ENCODE data around the gene B4GALT3. TPM values are rescaled to one million over a fixed set of nuclear protein-coding genes. Genes with fewer than 3 reads are reported as not detected.
A peak's percentile ranks its signal among the peaks of the same experiment; 100 is the strongest.

Gene B4GALT3
- total and polyA plus RNA-seq, 2 donors (not counting 3 experiments of a cell fraction or from before 2014, with no cell fraction given) = 39.5 to 60.4 TPM

DNA sequence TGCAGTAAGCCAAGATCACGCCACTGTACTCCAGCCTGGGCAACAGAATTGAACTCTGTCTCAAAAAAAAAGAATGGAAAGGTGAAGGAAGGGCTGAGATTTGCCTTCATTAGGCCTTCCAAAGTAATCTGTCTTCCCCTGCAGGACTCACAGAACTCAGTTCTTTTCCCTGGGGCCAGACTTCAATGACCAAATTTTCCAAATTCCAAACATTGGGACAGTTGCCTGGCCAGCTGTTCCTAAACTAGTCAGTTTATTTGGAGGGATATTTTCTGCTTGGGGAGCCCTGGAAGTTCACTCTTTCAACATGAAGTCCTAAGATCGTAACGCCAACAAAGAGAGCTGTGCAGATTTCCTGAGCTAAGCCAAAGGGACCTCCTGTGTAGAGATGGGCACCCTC lies 39.4 kb downstream of the B4GALT3 start:
- FAIRE-seq = no peak
- intact Hi-C loops (cut with micrococcal nuclease) = loop anchor here (2.0 kb wide), 1 partner anchor 93 kb away; the partner anchor contains the start of gene USF1
- POLR2A ChIA-PET = interaction anchor here (0.6 kb wide), 1 partner anchor 33 kb away, joined by 4 read pairs; no protein-coding TSS in a partner anchor

DNA sequence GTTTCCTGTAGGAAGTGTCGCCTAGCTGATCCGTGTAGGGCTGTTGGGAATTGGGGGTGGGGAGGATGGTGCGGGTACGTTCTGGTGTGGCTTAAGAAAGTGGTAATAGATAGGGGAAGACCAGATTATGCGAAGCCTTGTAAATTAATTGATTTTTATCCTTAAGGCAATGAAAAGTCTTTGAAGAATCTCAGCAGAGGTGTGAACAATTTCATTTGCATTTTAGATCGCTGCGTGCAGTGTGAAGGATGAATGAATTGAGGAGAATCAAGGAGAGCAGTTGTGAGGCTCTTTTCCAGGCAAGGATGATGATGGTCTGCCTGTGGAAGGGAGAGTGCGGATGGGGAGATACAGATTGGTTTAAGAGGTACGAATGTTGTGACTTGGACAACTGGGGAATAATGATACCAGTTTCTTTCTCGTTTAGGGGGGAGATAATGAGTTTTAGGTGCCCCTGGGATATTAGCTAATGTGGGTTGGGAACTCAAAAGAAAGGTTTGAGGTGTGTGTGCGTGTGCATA lies 44.0 kb downstream of the B4GALT3 start:
- Histone ChIP-seq H3K27me3 (ENCODE audit: control insufficient read depth in 2 of 2, insufficient read depth in 2 of 2, low read length in 2 of 2) (no peaks in the 10 kb centered on the region), H3K27ac (ENCODE audit: insufficient read depth, low read depth, low read length) (peak overlapping the region; percentile 85), H3K9me1 (replicated peaks; ENCODE audit: control insufficient read depth, extremely low read depth, insufficient read depth, low read length) (no peaks in the 10 kb centered on the region), H3K9ac (replicated peaks; ENCODE audit: extremely low read depth, insufficient read depth, low read length) (peak overlapping the region; percentile 90), H3K4me1 (ENCODE audit: control insufficient read depth, extremely low read depth, insufficient read depth, low read length) (peaks cover 26% of the 10 kb centered on the region), H3K4me2 (ENCODE audit: insufficient read depth, low read length) (peak overlapping the region; percentile 77), H3K9me3 (replicated peaks; ENCODE audit: control insufficient read depth, insufficient read depth, low read length) (no peaks in the 10 kb centered on the region), H2AFZ (ENCODE audit: low read depth, low read length) (peak overlapping the region; percentile 65), H3K79me2 (ENCODE audit: control insufficient read depth, insufficient read depth, low read length) (peaks cover 51% of the 10 kb centered on the region), H3K4me3 (replicated peaks in 1 of 3; ENCODE audit: insufficient read depth in 1 of 3, low read depth in 1 of 3, low read length in 3 of 3) (peak overlapping the region; percentile 90 to 100 (median 94)), H3K36me3 (ENCODE audit: control insufficient read depth in 2 of 2, extremely low read depth in 1 of 2, insufficient read depth in 2 of 2, low read length in 2 of 2) (peaks cover 7% of the 10 kb centered on the region in 2 experiments), H4K20me1 (replicated peaks; ENCODE audit: control insufficient read depth, extremely low read depth, insufficient read depth, low read length) (no peaks in the 10 kb centered on the region)
- no TSS peak for BruUV-seq (replicated peaks)
- dilution Hi-C loops (cut with MboI; ENCODE audit: extremely low pct_ligation_motif_present, low sequenced_read_pairs) = no loop called here
- DNase-seq (ENCODE audit: low read depth, low spot score) (no peak), FAIRE-seq (no peak)
- ChIA-PET CTCF (interaction anchor here (0.7 to 2.9 kb wide), 10 partner anchors 21 to 299 kb away, joined by 3 to 14 read pairs (median 6); partner anchors contain the start of genes KLHDC9, PPOX and UFC1), POLR2A (interaction anchor here (0.8 to 2.8 kb wide), 3 partner anchors 16 to 138 kb away, joined by 8 to 11 read pairs (median 11); partner anchors contain the start of genes NIT1, PFDN2 and UFC1)
- intact Hi-C loops (cut with micrococcal nuclease) = loop anchor here (1.0 kb wide), 1 partner anchor 88 kb away; the partner anchor contains the start of gene USF1
- TF ChIP-seq MYC (IDR thresholded peaks at IDR 0.05; ENCODE audit: low read depth, low read length) (no peak), FOS (IDR thresholded peaks at IDR 0.05; ENCODE audit: borderline replicate concordance, insufficient read depth, low read length) (no peak), POLR2A (IDR thresholded peaks at IDR 0.05; ENCODE audit: low read depth, low read length) (no peak), GATA2 (IDR thresholded peaks at IDR 0.05; ENCODE audit: insufficient read depth, insufficient read length, low read depth, low read length) (no peak), POLR2AphosphoS5 (IDR thresholded peaks at IDR 0.05; ENCODE audit: insufficient read depth, low read depth, low read length) (no peak), JUN (IDR thresholded peaks at IDR 0.05; ENCODE audit: borderline replicate concordance, insufficient read depth, insufficient read length, low read depth) (no peak), EZH2 (IDR thresholded peaks at IDR 0.05; ENCODE audit: borderline replicate concordance, low read depth, low read length, severe bottlenecking) (no peak)
- TF ChIP-seq, protein P1, sequence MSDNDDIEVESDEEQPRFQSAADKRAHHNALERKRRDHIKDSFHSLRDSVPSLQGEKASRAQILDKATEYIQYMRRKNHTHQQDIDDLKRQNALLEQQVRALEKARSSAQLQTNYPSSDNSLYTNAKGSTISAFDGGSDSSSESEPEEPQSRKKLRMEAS (IDR thresholded peaks at IDR 0.05; ENCODE audit: insufficient read depth, insufficient read length) = no peak
- TF ChIP-seq, protein P2, sequence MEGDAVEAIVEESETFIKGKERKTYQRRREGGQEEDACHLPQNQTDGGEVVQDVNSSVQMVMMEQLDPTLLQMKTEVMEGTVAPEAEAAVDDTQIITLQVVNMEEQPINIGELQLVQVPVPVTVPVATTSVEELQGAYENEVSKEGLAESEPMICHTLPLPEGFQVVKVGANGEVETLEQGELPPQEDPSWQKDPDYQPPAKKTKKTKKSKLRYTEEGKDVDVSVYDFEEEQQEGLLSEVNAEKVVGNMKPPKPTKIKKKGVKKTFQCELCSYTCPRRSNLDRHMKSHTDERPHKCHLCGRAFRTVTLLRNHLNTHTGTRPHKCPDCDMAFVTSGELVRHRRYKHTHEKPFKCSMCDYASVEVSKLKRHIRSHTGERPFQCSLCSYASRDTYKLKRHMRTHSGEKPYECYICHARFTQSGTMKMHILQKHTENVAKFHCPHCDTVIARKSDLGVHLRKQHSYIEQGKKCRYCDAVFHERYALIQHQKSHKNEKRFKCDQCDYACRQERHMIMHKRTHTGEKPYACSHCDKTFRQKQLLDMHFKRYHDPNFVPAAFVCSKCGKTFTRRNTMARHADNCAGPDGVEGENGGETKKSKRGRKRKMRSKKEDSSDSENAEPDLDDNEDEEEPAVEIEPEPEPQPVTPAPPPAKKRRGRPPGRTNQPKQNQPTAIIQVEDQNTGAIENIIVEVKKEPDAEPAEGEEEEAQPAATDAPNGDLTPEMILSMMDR (IDR thresholded peaks at IDR 0.05; ENCODE audit: extremely low read depth in 1 of 2, insufficient read depth in 1 of 2, low read depth in 1 of 2, low read length in 2 of 2) = no peak

More for the DNA sequence above, 39.4 kb downstream of the B4GALT3 start:
- dilution Hi-C loops (cut with MboI; ENCODE audit: extremely low pct_ligation_motif_present, low sequenced_read_pairs) = no loop called here
- Histone ChIP-seq H3K4me3 (replicated peaks in 1 of 3; ENCODE audit: insufficient read depth in 1 of 3, low read depth in 1 of 3, low read length in 3 of 3) (no peak overlapping the region), H3K4me2 (ENCODE audit: insufficient read depth, low read length) (no peak overlapping the region), H3K9me3 (replicated peaks; ENCODE audit: control insufficient read depth, insufficient read depth, low read length) (no peaks in the 10 kb centered on the region), H3K27me3 (ENCODE audit: control insufficient read depth in 2 of 2, insufficient read depth in 2 of 2, low read length in 2 of 2) (no peaks in the 10 kb centered on the region), H3K9me1 (replicated peaks; ENCODE audit: control insufficient read depth, extremely low read depth, insufficient read depth, low read length) (no peaks in the 10 kb centered on the region), H2AFZ (ENCODE audit: low read depth, low read length) (no peak overlapping the region), H4K20me1 (replicated peaks; ENCODE audit: control insufficient read depth, extremely low read depth, insufficient read depth, low read length) (no peaks in the 10 kb centered on the region), H3K79me2 (ENCODE audit: control insufficient read depth, insufficient read depth, low read length) (peaks cover 15% of the 10 kb centered on the region), H3K36me3 (ENCODE audit: control insufficient read depth in 2 of 2, extremely low read depth in 1 of 2, insufficient read depth in 2 of 2, low read length in 2 of 2) (no peaks in the 10 kb centered on the region), H3K9ac (replicated peaks; ENCODE audit: extremely low read depth, insufficient read depth, low read length) (no peak overlapping the region), H3K4me1 (ENCODE audit: control insufficient read depth, extremely low read depth, insufficient read depth, low read length) (peaks cover 5% of the 10 kb centered on the region), H3K27ac (ENCODE audit: insufficient read depth, low read depth, low read length) (no peak overlapping the region)
- CTCF ChIA-PET = interaction anchor here (0.9 to 5.4 kb wide), 12 partner anchors 10 to 303 kb away, joined by 3 to 51 read pairs (median 4); partner anchors contain the start of genes KLHDC9 and UFC1
- BruUV-seq (replicated peaks) = no TSS peak
- no peak for TF ChIP-seq POLR2A (IDR thresholded peaks at IDR 0.05; ENCODE audit: low read depth, low read length)
- DNase-seq (ENCODE audit: low read depth, low spot score) = no peak
